Fibroblast of skin of back (primary cell): ENCODE data around the gene LRRC63.
"Not testable (repeated sequence)": the region's sequence is repeated elsewhere in the genome, so short reads cannot be mapped to it uniquely, and the experiment has no call there.

Experiments
- DNase-seq: peaks from one replicate; pipeline ENCODE4 v3.0.0-alpha.2; 2013

The LRRC63 gene

GRCh38 chr13:46182491-46182877 is 29.2 kb upstream of the LRRC63 start:
- DNase-seq: no peak

- no peak for DNase-seq
These were observed 28.4 kb upstream of the LRRC63 start for GRCh38 chr13:46183018-46183946.

- DNase-seq: no peak
These were observed 27.4 kb upstream of the LRRC63 start for GRCh38 chr13:46184277-46184699.

- DNase-seq: no peak
These were observed 26.1 kb upstream of the LRRC63 start for GRCh38 chr13:46185634-46186033.

- DNase-seq: no peak
These were observed 19.3 kb upstream of the LRRC63 start for GRCh38 chr13:46192412-46192811.

GRCh38 chr13:46195016-46195415 is 16.7 kb upstream of the LRRC63 start:
- DNase-seq: no peak

GRCh38 chr13:46197299-46198048 is 14.3 kb upstream of the LRRC63 start:
- no peak for DNase-seq

- no peak for DNase-seq
These were observed 13.0 kb upstream of the LRRC63 start for GRCh38 chr13:46198696-46199193.

- DNase-seq: no peak
These were observed 9.4 kb upstream of the LRRC63 start for GRCh38 chr13:46202188-46202795.

- no peak for DNase-seq
These were observed 8.8 kb upstream of the LRRC63 start for GRCh38 chr13:46202966-46203365.

GRCh38 chr13:46206143-46206542 is 5.6 kb upstream of the LRRC63 start:
- DNase-seq: no peak

GRCh38 chr13:46207828-46208227 is 3.9 kb upstream of the LRRC63 start:
- no peak for DNase-seq

GRCh38 chr13:46210362-46211083 is 1.2 kb upstream of the LRRC63 start:
- DNase-seq: no peak

GRCh38 chr13:46211116-46211482 is 629 bp upstream of the LRRC63 start:
- no peak for DNase-seq

GRCh38 chr13:46213242-46213641 is 1.5 kb downstream of the LRRC63 start:
- no peak for DNase-seq

GRCh38 chr13:46214741-46215140 is 3.0 kb downstream of the LRRC63 start:
- DNase-seq: not testable (repeated sequence)

GRCh38 chr13:46220234-46220633 is 8.5 kb downstream of the LRRC63 start:
- not testable (repeated sequence) for DNase-seq

- DNase-seq: no peak
These were observed 17.5 kb downstream of the LRRC63 start for GRCh38 chr13:46229251-46229650.

- peak; percentile 44 for DNase-seq
These were observed 20.6 kb downstream of the LRRC63 start for GRCh38 chr13:46232281-46232680.

- DNase-seq: no peak
These were observed 23.6 kb downstream of the LRRC63 start for GRCh38 chr13:46235286-46235685.

- no peak for DNase-seq
These were observed 53.6 kb downstream of the LRRC63 start for GRCh38 chr13:46265292-46265691.

- no peak for DNase-seq
These were observed 55.4 kb downstream of the LRRC63 start for GRCh38 chr13:46267166-46267565.
